ENCODE results near the gene KHDRBS1.

Gene KHDRBS1

DNA sequence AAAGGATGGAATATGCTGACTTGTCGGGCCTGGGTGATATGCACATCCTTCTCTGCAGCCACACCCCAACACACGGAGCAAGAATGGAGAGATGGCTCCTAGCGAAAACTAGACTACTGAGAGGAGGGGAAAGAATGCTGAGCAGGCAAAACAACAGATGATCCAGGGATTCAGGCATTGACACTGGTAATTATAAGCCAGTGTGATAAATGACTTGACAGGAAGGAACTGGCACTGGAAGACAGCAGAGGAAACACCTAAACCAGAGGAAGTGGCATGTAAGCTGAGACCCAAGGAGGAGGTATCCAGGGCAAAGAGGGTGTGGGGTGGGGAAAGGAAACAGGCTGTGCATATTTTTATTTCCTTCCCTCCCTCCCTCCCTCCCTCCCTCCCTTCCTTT is 31.7 kb upstream of the KHDRBS1 start:
- no peak for TF ChIP-seq YY1 (IDR thresholded peaks at IDR 0.05; ENCODE audit: low read depth)
- no peak for TF ChIP-seq TAF1 (IDR thresholded peaks at IDR 0.05; ENCODE audit: low read depth)
- no peak for TF ChIP-seq RAD21 (IDR thresholded peaks at IDR 0.05; ENCODE audit: low read depth)
- TF ChIP-seq TCF12 (IDR thresholded peaks at IDR 0.05; ENCODE audit: low read depth) = no peak
- no peak for TF ChIP-seq CEBPB (IDR thresholded peaks at IDR 0.05)
- no peak for TF ChIP-seq CREB1 (IDR thresholded peaks at IDR 0.05; ENCODE audit: low read depth)
- TF ChIP-seq, protein P1, sequence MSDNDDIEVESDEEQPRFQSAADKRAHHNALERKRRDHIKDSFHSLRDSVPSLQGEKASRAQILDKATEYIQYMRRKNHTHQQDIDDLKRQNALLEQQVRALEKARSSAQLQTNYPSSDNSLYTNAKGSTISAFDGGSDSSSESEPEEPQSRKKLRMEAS (IDR thresholded peaks at IDR 0.05) = no peak
- no peak for TF ChIP-seq ZBTB7A (IDR thresholded peaks at IDR 0.05; ENCODE audit: low read depth)
- TF ChIP-seq TEAD4 (IDR thresholded peaks at IDR 0.05) = no peak
- TF ChIP-seq, protein P2, sequence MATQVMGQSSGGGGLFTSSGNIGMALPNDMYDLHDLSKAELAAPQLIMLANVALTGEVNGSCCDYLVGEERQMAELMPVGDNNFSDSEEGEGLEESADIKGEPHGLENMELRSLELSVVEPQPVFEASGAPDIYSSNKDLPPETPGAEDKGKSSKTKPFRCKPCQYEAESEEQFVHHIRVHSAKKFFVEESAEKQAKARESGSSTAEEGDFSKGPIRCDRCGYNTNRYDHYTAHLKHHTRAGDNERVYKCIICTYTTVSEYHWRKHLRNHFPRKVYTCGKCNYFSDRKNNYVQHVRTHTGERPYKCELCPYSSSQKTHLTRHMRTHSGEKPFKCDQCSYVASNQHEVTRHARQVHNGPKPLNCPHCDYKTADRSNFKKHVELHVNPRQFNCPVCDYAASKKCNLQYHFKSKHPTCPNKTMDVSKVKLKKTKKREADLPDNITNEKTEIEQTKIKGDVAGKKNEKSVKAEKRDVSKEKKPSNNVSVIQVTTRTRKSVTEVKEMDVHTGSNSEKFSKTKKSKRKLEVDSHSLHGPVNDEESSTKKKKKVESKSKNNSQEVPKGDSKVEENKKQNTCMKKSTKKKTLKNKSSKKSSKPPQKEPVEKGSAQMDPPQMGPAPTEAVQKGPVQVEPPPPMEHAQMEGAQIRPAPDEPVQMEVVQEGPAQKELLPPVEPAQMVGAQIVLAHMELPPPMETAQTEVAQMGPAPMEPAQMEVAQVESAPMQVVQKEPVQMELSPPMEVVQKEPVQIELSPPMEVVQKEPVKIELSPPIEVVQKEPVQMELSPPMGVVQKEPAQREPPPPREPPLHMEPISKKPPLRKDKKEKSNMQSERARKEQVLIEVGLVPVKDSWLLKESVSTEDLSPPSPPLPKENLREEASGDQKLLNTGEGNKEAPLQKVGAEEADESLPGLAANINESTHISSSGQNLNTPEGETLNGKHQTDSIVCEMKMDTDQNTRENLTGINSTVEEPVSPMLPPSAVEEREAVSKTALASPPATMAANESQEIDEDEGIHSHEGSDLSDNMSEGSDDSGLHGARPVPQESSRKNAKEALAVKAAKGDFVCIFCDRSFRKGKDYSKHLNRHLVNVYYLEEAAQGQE (IDR thresholded peaks at IDR 0.05; ENCODE audit: low read depth) = no peak
- TF ChIP-seq EP300 (IDR thresholded peaks at IDR 0.05; ENCODE audit: borderline replicate concordance) = no peak
- TF ChIP-seq, protein P3, sequence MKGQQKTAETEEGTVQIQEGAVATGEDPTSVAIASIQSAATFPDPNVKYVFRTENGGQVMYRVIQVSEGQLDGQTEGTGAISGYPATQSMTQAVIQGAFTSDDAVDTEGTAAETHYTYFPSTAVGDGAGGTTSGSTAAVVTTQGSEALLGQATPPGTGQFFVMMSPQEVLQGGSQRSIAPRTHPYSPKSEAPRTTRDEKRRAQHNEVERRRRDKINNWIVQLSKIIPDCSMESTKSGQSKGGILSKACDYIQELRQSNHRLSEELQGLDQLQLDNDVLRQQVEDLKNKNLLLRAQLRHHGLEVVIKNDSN (IDR thresholded peaks at IDR 0.05) = no peak

DNA sequence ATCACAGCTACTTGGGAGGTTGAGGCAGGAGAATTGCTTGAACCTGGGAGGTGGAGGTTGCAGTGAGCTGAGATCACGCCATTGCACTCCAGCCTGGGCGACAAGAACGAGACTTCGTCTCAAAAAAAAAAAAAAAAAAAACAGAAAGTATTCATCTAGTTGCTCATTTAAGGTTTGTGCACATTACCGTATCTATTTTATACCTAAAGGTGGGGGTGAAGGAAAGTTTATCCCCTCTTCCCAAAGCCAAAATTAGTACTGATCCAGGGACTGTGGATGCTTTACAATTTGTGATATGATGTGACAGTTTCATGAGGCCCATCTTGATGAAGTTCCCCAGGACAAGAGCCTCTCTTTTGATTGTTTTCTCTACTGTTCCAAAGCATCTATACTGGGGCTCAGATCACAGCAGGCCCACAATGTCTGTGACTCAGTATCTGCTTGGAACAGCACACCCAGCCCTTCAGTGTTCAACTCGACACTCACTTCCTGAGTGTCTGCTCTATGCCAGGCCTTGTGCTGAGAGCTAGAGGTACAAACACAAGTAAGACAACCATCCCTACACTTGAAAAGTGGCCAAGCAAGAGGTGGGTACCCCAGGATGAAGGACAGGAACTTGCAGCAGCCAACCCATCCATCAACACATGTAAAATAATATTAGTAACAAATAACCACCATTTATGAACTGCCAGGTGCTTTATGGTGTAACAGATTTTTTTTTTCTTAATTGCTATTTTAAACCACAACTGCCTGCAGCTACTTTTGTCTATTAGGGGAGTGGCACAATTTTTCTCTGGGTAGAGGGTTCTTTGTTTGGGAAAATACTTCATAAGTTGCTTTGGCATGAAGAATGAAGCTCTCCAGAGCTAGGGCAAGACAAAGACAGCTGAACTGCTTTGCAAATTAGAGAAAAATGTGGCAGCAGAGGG is 29.0 kb upstream of the KHDRBS1 start:
- no peak for TF ChIP-seq CEBPB (IDR thresholded peaks at IDR 0.05)
- no peak for TF ChIP-seq EP300 (IDR thresholded peaks at IDR 0.05; ENCODE audit: borderline replicate concordance)
- TF ChIP-seq CREB1 (IDR thresholded peaks at IDR 0.05; ENCODE audit: low read depth) = no peak
- TF ChIP-seq TEAD4 (IDR thresholded peaks at IDR 0.05) = no peak
- no peak for TF ChIP-seq YY1 (IDR thresholded peaks at IDR 0.05; ENCODE audit: low read depth)
- no peak for TF ChIP-seq RAD21 (IDR thresholded peaks at IDR 0.05; ENCODE audit: low read depth)

DNA sequence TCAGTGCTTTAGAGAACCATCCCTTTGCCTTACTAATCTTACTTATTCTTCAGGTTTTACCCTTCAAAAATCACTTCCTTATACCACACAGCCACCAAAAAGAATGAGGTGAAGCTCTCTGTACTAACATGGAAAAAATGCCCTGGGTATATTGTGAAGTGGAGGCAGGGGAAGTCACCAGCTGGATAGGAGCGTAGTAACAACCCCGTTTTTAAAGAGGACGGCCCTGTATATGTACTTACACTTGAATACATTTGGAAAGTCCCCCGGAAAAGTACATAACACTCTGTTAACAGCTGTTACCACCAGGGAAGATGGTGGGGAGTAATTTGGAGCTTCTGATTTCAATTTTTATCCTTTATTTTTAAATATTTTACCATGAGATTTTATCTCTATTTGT is 28.2 kb upstream of the KHDRBS1 start:
- TF ChIP-seq EGR1 (IDR thresholded peaks at IDR 0.05) = no peak
- no peak for TF ChIP-seq YY1 (IDR thresholded peaks at IDR 0.05; ENCODE audit: low read depth)
- no peak for TF ChIP-seq CEBPB (IDR thresholded peaks at IDR 0.05)
- TF ChIP-seq FOXM1 (IDR thresholded peaks at IDR 0.05; ENCODE audit: borderline replicate concordance, low read depth) = no peak
- no peak for TF ChIP-seq ZBTB7A (IDR thresholded peaks at IDR 0.05; ENCODE audit: low read depth)
- TF ChIP-seq, protein P3 (IDR thresholded peaks at IDR 0.05) = no peak
- no peak for TF ChIP-seq NFIC (IDR thresholded peaks at IDR 0.05)
- no peak for TF ChIP-seq EP300 (IDR thresholded peaks at IDR 0.05; ENCODE audit: borderline replicate concordance)
- no peak for TF ChIP-seq CREB1 (IDR thresholded peaks at IDR 0.05; ENCODE audit: low read depth)
- TF ChIP-seq, protein P2 (IDR thresholded peaks at IDR 0.05; ENCODE audit: low read depth) = no peak
- no peak for TF ChIP-seq TEAD4 (IDR thresholded peaks at IDR 0.05)
- TF ChIP-seq TCF12 (IDR thresholded peaks at IDR 0.05; ENCODE audit: low read depth) = no peak

DNA sequence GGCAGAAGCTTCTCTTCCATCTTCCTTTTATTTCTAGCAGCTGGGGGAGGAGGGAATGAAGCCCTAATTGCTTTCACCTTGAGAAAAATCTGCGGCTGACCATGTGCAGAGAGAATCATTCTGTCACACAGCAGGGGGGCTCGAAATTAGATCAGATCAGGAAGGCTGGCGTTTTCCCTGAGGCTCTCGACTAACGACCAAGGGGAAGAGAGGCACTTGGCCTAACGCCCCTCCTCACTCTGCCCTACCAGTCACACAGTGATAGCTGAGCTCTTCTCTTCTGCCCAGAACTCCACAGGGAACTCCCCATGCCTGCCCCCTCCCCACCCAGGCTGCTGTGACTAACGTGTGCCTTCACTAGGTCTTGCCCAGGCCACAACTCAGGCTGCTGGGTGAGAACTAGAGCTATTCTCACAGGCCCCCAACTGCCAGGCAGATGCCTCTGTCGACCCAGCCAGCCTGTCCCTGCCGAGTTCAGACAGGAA is 26.5 kb upstream of the KHDRBS1 start:
- no peak for TF ChIP-seq NFIC (IDR thresholded peaks at IDR 0.05)
- TF ChIP-seq, protein P1 (IDR thresholded peaks at IDR 0.05) = no peak
- TF ChIP-seq CEBPB (IDR thresholded peaks at IDR 0.05) = no peak
- TF ChIP-seq RAD21 (IDR thresholded peaks at IDR 0.05; ENCODE audit: low read depth) = no peak
- no peak for TF ChIP-seq FOXM1 (IDR thresholded peaks at IDR 0.05; ENCODE audit: borderline replicate concordance, low read depth)
- TF ChIP-seq YY1 (IDR thresholded peaks at IDR 0.05; ENCODE audit: low read depth) = no peak
- TF ChIP-seq TCF12 (IDR thresholded peaks at IDR 0.05; ENCODE audit: low read depth) = no peak
- TF ChIP-seq, protein P3 (IDR thresholded peaks at IDR 0.05) = no peak
- TF ChIP-seq CREB1 (IDR thresholded peaks at IDR 0.05; ENCODE audit: low read depth) = no peak
- TF ChIP-seq TAF1 (IDR thresholded peaks at IDR 0.05; ENCODE audit: low read depth) = no peak
- no peak for TF ChIP-seq ZBTB7A (IDR thresholded peaks at IDR 0.05; ENCODE audit: low read depth)

DNA sequence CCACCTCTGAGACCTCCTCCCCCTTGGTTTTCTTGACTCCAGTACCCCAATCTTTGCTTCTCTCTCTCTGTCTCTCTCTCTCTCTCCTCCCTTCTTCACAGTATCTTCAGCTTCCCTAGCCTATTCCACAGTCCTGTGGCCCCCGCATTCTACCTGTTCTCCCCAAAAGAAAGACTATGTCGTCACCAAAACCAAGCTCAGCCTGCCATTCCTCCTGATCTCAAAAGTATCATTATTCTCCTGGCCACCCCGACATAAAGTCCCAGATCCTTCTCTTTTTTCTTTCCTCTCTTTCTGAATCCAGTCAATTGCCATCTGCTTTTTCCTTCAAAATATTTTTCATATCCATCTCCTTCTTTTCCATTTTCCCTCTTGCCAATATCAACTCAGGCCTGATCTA is 23.7 kb upstream of the KHDRBS1 start:
- TF ChIP-seq CREB1 (IDR thresholded peaks at IDR 0.05; ENCODE audit: low read depth) = no peak
- no peak for TF ChIP-seq TEAD4 (IDR thresholded peaks at IDR 0.05)
- TF ChIP-seq, protein P2 (IDR thresholded peaks at IDR 0.05; ENCODE audit: low read depth) = no peak
- TF ChIP-seq EGR1 (IDR thresholded peaks at IDR 0.05) = no peak
- TF ChIP-seq TAF1 (IDR thresholded peaks at IDR 0.05; ENCODE audit: low read depth) = no peak
